ENCODE measurements around the gene C1GALT1.
"Not testable (repeated sequence)": the region's sequence is repeated elsewhere in the genome, so short reads cannot be mapped to it uniquely, and the experiment has no call there.

The C1GALT1 gene

GRCh38 chr7:7199592-7199991 lies 17.2 kb downstream of the C1GALT1 start:
- H3K4me3 ChIP-seq (ENCODE audit: low read length); H3K27me3 ChIP-seq (ENCODE audit: insufficient read depth, low read length); H3K36me3 ChIP-seq (ENCODE audit: insufficient read depth, low read length); H3K4me1 ChIP-seq (ENCODE audit: insufficient read depth, low read length); H3K9me3 ChIP-seq (ENCODE audit: low read length); H2AFZ ChIP-seq (ENCODE audit: low read depth, low read length): not testable (repeated sequence)

- H3K36me3 ChIP-seq (ENCODE audit: insufficient read depth, low read length); H3K4me3 ChIP-seq (ENCODE audit: low read length); H3K4me1 ChIP-seq (ENCODE audit: insufficient read depth, low read length); H3K27me3 ChIP-seq (ENCODE audit: insufficient read depth, low read length); H2AFZ ChIP-seq (ENCODE audit: low read depth, low read length); H3K9me3 ChIP-seq (ENCODE audit: low read length): not testable (repeated sequence)
Measured at GRCh38 chr7:7200255-7200654, 17.9 kb downstream of the C1GALT1 start.

GRCh38 chr7:7201578-7202374 lies 19.4 kb downstream of the C1GALT1 start:
- no peaks in the 10 kb centered on the region for H3K4me1 ChIP-seq (ENCODE audit: insufficient read depth, low read length)
- H2AFZ ChIP-seq (ENCODE audit: low read depth, low read length): no peak overlapping the region
- H3K9me3 ChIP-seq (ENCODE audit: low read length): peaks cover 5% of the 10 kb centered on the region
- no peaks in the 10 kb centered on the region for H3K36me3 ChIP-seq (ENCODE audit: insufficient read depth, low read length)
- no peaks in the 10 kb centered on the region for H3K27me3 ChIP-seq (ENCODE audit: insufficient read depth, low read length)
- H3K4me3 ChIP-seq (ENCODE audit: low read length): no peak overlapping the region

GRCh38 chr7:7202375-7202720 lies 20.0 kb downstream of the C1GALT1 start:
- Histone ChIP-seq H3K9me3 (ENCODE audit: low read length) (peaks cover 5% of the 10 kb centered on the region), H2AFZ (ENCODE audit: low read depth, low read length) (no peak overlapping the region), H3K4me3 (ENCODE audit: low read length) (no peak overlapping the region), H3K36me3 (ENCODE audit: insufficient read depth, low read length) (no peaks in the 10 kb centered on the region), H3K27me3 (ENCODE audit: insufficient read depth, low read length) (no peaks in the 10 kb centered on the region), H3K4me1 (ENCODE audit: insufficient read depth, low read length) (no peaks in the 10 kb centered on the region)

- H3K36me3 ChIP-seq (ENCODE audit: insufficient read depth, low read length): no peaks in the 10 kb centered on the region
- peaks cover 5% of the 10 kb centered on the region for H3K9me3 ChIP-seq (ENCODE audit: low read length)
- H3K4me1 ChIP-seq (ENCODE audit: insufficient read depth, low read length): no peaks in the 10 kb centered on the region
- H2AFZ ChIP-seq (ENCODE audit: low read depth, low read length): no peak overlapping the region
- H3K4me3 ChIP-seq (ENCODE audit: low read length): no peak overlapping the region
- H3K27me3 ChIP-seq (ENCODE audit: insufficient read depth, low read length): no peaks in the 10 kb centered on the region
Measured at GRCh38 chr7:7203813-7204575, 21.6 kb downstream of the C1GALT1 start.

- Histone ChIP-seq H3K36me3 (ENCODE audit: insufficient read depth, low read length) (no peaks in the 10 kb centered on the region), H3K4me1 (ENCODE audit: insufficient read depth, low read length) (peaks cover 5% of the 10 kb centered on the region), H3K27me3 (ENCODE audit: insufficient read depth, low read length) (no peaks in the 10 kb centered on the region), H3K9me3 (ENCODE audit: low read length) (peaks cover 4% of the 10 kb centered on the region), H3K4me3 (ENCODE audit: low read length) (no peak overlapping the region), H2AFZ (ENCODE audit: low read depth, low read length) (no peak overlapping the region)
Measured at GRCh38 chr7:7207876-7208275, 25.5 kb downstream of the C1GALT1 start.

- no peaks in the 10 kb centered on the region for H3K27me3 ChIP-seq (ENCODE audit: insufficient read depth, low read length)
- no peak overlapping the region for H3K4me3 ChIP-seq (ENCODE audit: low read length)
- H3K4me1 ChIP-seq (ENCODE audit: insufficient read depth, low read length): peaks cover 5% of the 10 kb centered on the region
- H2AFZ ChIP-seq (ENCODE audit: low read depth, low read length): no peak overlapping the region
- no peaks in the 10 kb centered on the region for H3K36me3 ChIP-seq (ENCODE audit: insufficient read depth, low read length)
- H3K9me3 ChIP-seq (ENCODE audit: low read length): peaks cover 4% of the 10 kb centered on the region
Measured at GRCh38 chr7:7208520-7208919, 26.2 kb downstream of the C1GALT1 start.

- H3K4me3 ChIP-seq (ENCODE audit: low read length): no peak overlapping the region
- H3K27me3 ChIP-seq (ENCODE audit: insufficient read depth, low read length): no peaks in the 10 kb centered on the region
- H3K4me1 ChIP-seq (ENCODE audit: insufficient read depth, low read length): peaks cover 5% of the 10 kb centered on the region
- H3K9me3 ChIP-seq (ENCODE audit: low read length): peaks cover 4% of the 10 kb centered on the region
- H2AFZ ChIP-seq (ENCODE audit: low read depth, low read length): no peak overlapping the region
- no peaks in the 10 kb centered on the region for H3K36me3 ChIP-seq (ENCODE audit: insufficient read depth, low read length)
Measured at GRCh38 chr7:7209412-7210050, 27.2 kb downstream of the C1GALT1 start.

- no peak overlapping the region for H2AFZ ChIP-seq (ENCODE audit: low read depth, low read length)
- H3K4me3 ChIP-seq (ENCODE audit: low read length): no peak overlapping the region
- H3K36me3 ChIP-seq (ENCODE audit: insufficient read depth, low read length): peaks cover 6% of the 10 kb centered on the region
- no peaks in the 10 kb centered on the region for H3K27me3 ChIP-seq (ENCODE audit: insufficient read depth, low read length)
- peaks cover 4% of the 10 kb centered on the region for H3K9me3 ChIP-seq (ENCODE audit: low read length)
- peaks cover 5% of the 10 kb centered on the region for H3K4me1 ChIP-seq (ENCODE audit: insufficient read depth, low read length)
Measured at GRCh38 chr7:7210475-7211237, 28.3 kb downstream of the C1GALT1 start.

GRCh38 chr7:7212612-7213011 lies 30.3 kb downstream of the C1GALT1 start:
- peaks cover 5% of the 10 kb centered on the region for H3K4me1 ChIP-seq (ENCODE audit: insufficient read depth, low read length)
- no peak overlapping the region for H2AFZ ChIP-seq (ENCODE audit: low read depth, low read length)
- no peak overlapping the region for H3K4me3 ChIP-seq (ENCODE audit: low read length)
- peaks cover 6% of the 10 kb centered on the region for H3K9me3 ChIP-seq (ENCODE audit: low read length)
- H3K36me3 ChIP-seq (ENCODE audit: insufficient read depth, low read length): peaks cover 20% of the 10 kb centered on the region
- H3K27me3 ChIP-seq (ENCODE audit: insufficient read depth, low read length): no peaks in the 10 kb centered on the region

- Histone ChIP-seq H2AFZ (ENCODE audit: low read depth, low read length) (no peak overlapping the region), H3K36me3 (ENCODE audit: insufficient read depth, low read length) (peaks cover 29% of the 10 kb centered on the region), H3K27me3 (ENCODE audit: insufficient read depth, low read length) (no peaks in the 10 kb centered on the region), H3K4me3 (ENCODE audit: low read length) (no peak overlapping the region), H3K9me3 (ENCODE audit: low read length) (peaks cover 11% of the 10 kb centered on the region), H3K4me1 (ENCODE audit: insufficient read depth, low read length) (peaks cover 5% of the 10 kb centered on the region)
Measured at GRCh38 chr7:7214398-7215347, 32.3 kb downstream of the C1GALT1 start.

GRCh38 chr7:7216279-7216678 lies 33.9 kb downstream of the C1GALT1 start:
- no peak overlapping the region for H2AFZ ChIP-seq (ENCODE audit: low read depth, low read length)
- H3K4me3 ChIP-seq (ENCODE audit: low read length): no peak overlapping the region
- H3K4me1 ChIP-seq (ENCODE audit: insufficient read depth, low read length): no peaks in the 10 kb centered on the region
- no peaks in the 10 kb centered on the region for H3K27me3 ChIP-seq (ENCODE audit: insufficient read depth, low read length)
- H3K9me3 ChIP-seq (ENCODE audit: low read length): peaks cover 9% of the 10 kb centered on the region
- peaks cover 29% of the 10 kb centered on the region for H3K36me3 ChIP-seq (ENCODE audit: insufficient read depth, low read length)

Data from neuron (in vitro differentiated cells).